ENCODE data around the gene ZNF664. TPM values are rescaled to one million over a fixed set of nuclear protein-coding genes. Genes with fewer than 3 reads are reported as not detected.

The ZNF664 gene
- total RNA-seq, 3 donors from 2014 or later: 101 to 132 (median 101) TPM

GRCh38 chr12:124026755-124027745 is 54.0 kb downstream of the ZNF664 start:
- H3K9me3 ChIP-seq: no peaks in the 10 kb centered on the region
- no peak overlapping the region for H3K4me3 ChIP-seq
- no peaks in the 10 kb centered on the region for H3K4me1 ChIP-seq (ENCODE audit: low read depth)
- TF ChIP-seq CTCF (IDR thresholded peaks at IDR 0.05): no peak
- DNase-seq (no peak), ATAC-seq (peak; percentile 26)
- intact Hi-C loops (cut with DNase I, micrococcal nuclease): no loop called here
- H3K36me3 ChIP-seq (ENCODE audit: low read depth): no peaks in the 10 kb centered on the region

- H3K4me3 ChIP-seq: no peak overlapping the region
- intact Hi-C loops (cut with DNase I, micrococcal nuclease): no loop called here
- no peaks in the 10 kb centered on the region for H3K4me1 ChIP-seq (ENCODE audit: low read depth)
- no peaks in the 10 kb centered on the region for H3K36me3 ChIP-seq (ENCODE audit: low read depth)
- DNase-seq (no peak), ATAC-seq (no peak)
- TF ChIP-seq CTCF (IDR thresholded peaks at IDR 0.05): no peak
- no peaks in the 10 kb centered on the region for H3K9me3 ChIP-seq
These were observed 54.9 kb downstream of the ZNF664 start for GRCh38 chr12:124027753-124028554.

GRCh38 chr12:124028555-124028925 is 55.5 kb downstream of the ZNF664 start:
- Histone ChIP-seq H3K36me3 (ENCODE audit: low read depth) (no peaks in the 10 kb centered on the region), H3K9me3 (no peaks in the 10 kb centered on the region), H3K4me1 (ENCODE audit: low read depth) (no peaks in the 10 kb centered on the region), H3K4me3 (no peak overlapping the region)
- intact Hi-C loops (cut with DNase I, micrococcal nuclease): no loop called here
- no peak for DNase-seq
- TF ChIP-seq CTCF (IDR thresholded peaks at IDR 0.05): no peak
- ATAC-seq: no peak

GRCh38 chr12:124030008-124030407 is 57.0 kb downstream of the ZNF664 start:
- no peak for ATAC-seq
- no peak overlapping the region for H3K4me3 ChIP-seq

GRCh38 chr12:124030510-124030909 is 57.5 kb downstream of the ZNF664 start:
- Histone ChIP-seq H3K4me1 (ENCODE audit: low read depth) (no peaks in the 10 kb centered on the region), H3K4me3 (no peak overlapping the region), H3K36me3 (ENCODE audit: low read depth) (no peaks in the 10 kb centered on the region), H3K9me3 (no peaks in the 10 kb centered on the region)
- ATAC-seq: no peak
- intact Hi-C loops (cut with DNase I, micrococcal nuclease): no loop called here
- TF ChIP-seq CTCF (IDR thresholded peaks at IDR 0.05): no peak
- no peak for DNase-seq

More at GRCh38 chr12:124030008-124030407, 57.0 kb downstream of the ZNF664 start:
- Histone ChIP-seq H3K9me3 (no peaks in the 10 kb centered on the region), H3K36me3 (ENCODE audit: low read depth) (no peaks in the 10 kb centered on the region), H3K4me1 (ENCODE audit: low read depth) (no peaks in the 10 kb centered on the region)
- DNase-seq: no peak
- TF ChIP-seq CTCF (IDR thresholded peaks at IDR 0.05): no peak
- intact Hi-C loops (cut with DNase I, micrococcal nuclease): no loop called here
